Measurements from ENCODE around the gene CACNA1G.

- TF ChIP-seq CTCF (optimal IDR thresholded peaks at IDR 0.05 in 1 of 3, IDR thresholded peaks at IDR 0.05 in 1 of 3, conservative IDR thresholded peaks at IDR 0.05 in 1 of 3; ENCODE audit: extremely low read depth in 1 of 3, insufficient read depth in 2 of 3, low read length in 3 of 3) (no peak), EZH2 (IDR thresholded peaks at IDR 0.05; ENCODE audit: low read length) (no peak)
These were observed 49.0 kb downstream of the CACNA1G start for GRCh38 chr17:50609380-50610074.
